Kidney (tissue), 14 donors: ENCODE measurements around the gene ZGPAT. TPM values are rescaled to one million over a fixed set of nuclear protein-coding genes. Genes with fewer than 3 reads are reported as not detected.

Experiments used
- DNase-seq, 5 donors: peaks; one replicate each; pipeline ENCODE4 v3.0.0-alpha.2; 2013 to 2020
- FAIRE-seq: peaks from 2 replicates; lab custom pipeline; 2012; peaks lifted over from hg19 to GRCh38; lab: Jason Lieb, UNC
- H3K27ac ChIP-seq, 2 donors: one replicate each; pipeline ENCODE4 v1.7.0; 2013; ENCODE audit warnings: low read depth in 2 of 2, low read length in 2 of 2, inconsistent platforms in 1 of 2
- H3K27me3 ChIP-seq: one replicate; pipeline ENCODE4 v1.7.1; 2013; ENCODE audit warnings: low read length, inconsistent platforms; ENCODE audit not compliant: control insufficient read depth, insufficient read depth
- H3K36me3 ChIP-seq, 3 donors: one replicate each; pipeline versions ENCODE4 v1.7.0 to v1.7.1; 2013; ENCODE audit warnings: low read length in 3 of 3, control low read depth in 1 of 3, inconsistent platforms in 1 of 3; ENCODE audit not compliant: insufficient read depth in 3 of 3, control insufficient read depth in 2 of 3
- H3K4me1 ChIP-seq, 3 donors: one replicate each; pipeline versions ENCODE4 v1.7.0 to v1.7.1; 2013; ENCODE audit warnings: low read length in 3 of 3, inconsistent platforms in 1 of 3, low read depth in 1 of 3; ENCODE audit not compliant: control insufficient read depth in 2 of 3, insufficient read depth in 2 of 3
- H3K4me3 ChIP-seq, 3 donors: one replicate each; pipeline versions ENCODE4 v1.7.0 to v1.8.1; 2013; ENCODE audit warnings: low read length in 3 of 3, control low read depth in 1 of 3, inconsistent platforms in 1 of 3
- H3K9ac ChIP-seq, 3 donors: one replicate each; pipeline versions ENCODE4 v1.7.0 to v1.7.1; 2013; ENCODE audit warnings: low read length in 3 of 3, control low read depth in 1 of 3, inconsistent platforms in 1 of 3
- H3K9me3 ChIP-seq, 3 donors: one replicate each; pipeline versions ENCODE4 v1.7.0 to v1.7.1; 2013; ENCODE audit warnings: low read length in 3 of 3, control low read depth in 1 of 3, inconsistent platforms in 1 of 3; ENCODE audit not compliant: control insufficient read depth in 2 of 3, insufficient read depth in 1 of 3
- CTCF ChIP-seq: IDR thresholded peaks from 3 replicates; pipeline ENCODE4 v1.5.1; 2012; ENCODE audit warnings: mild to moderate bottlenecking, moderate library complexity, borderline replicate concordance; ENCODE audit not compliant: insufficient read depth; ENCODE audit errors: extremely low read depth
- intact Hi-C: fragments of 100-400 bp; cut with DNase I; formaldehyde crosslinking; loops from one replicate; pipeline ENCODE4 v1.11.1; 2022
- polyA plus RNA-seq: library from polyadenylated mRNA; stranded (reverse); fragments of 350-450 nt; fragmentation: Illumina TruSeq; extraction: RNeasy Lipid Tissue Mini Kit (QIAGEN cat#74804); gene quantifications from one replicate; pipeline ENCODE4 v1.2.3, GENCODE V29; 2014; ENCODE audit warnings: low read depth, low replicate concordance; ENCODE audit not compliant: insufficient read depth
- total RNA-seq: library from RNA; stranded (reverse); fragmentation: NEBNext Ultra II Directional; extraction: Animal tissue kit (Norgen Biotek cat#: 25700); gene quantifications from one replicate; pipeline ENCODE4 v1.2.1, GENCODE V29; 2021
- donor health status: control.
- donor health status: control.
- donor health status: control.
- donor health status: control.
- donor health status: control.
- donor health status: DM: yes; HTN: yes; CAD: no.
- donor health status: Normal renal cell carcinoma (clear cell type).

The ZGPAT gene
- total and polyA plus RNA-seq, 2 donors from 2014 or later, result 30.5 to 39.6 TPM

GRCh38 chr20:63741676-63742380 is 34.0 kb downstream of the ZGPAT start:
- TF ChIP-seq CTCF, result no peak
- intact Hi-C loops, result no loop called here
- Histone ChIP-seq H3K4me3 (peak overlapping the region in 2 of 3 donors; percentile 60 to 71), H3K4me1 (peaks cover 0 to 16% (median 5%) of the 10 kb centered on the region in 3 donors), H3K9ac (peak overlapping the region in 2 of 3 donors; percentile 32 to 40), H3K27me3 (no peaks in the 10 kb centered on the region), H3K9me3 (no peaks in the 10 kb centered on the region), H3K36me3 (peaks cover 0 to 13% (median 2%) of the 10 kb centered on the region in 3 donors), H3K27ac (peak overlapping the region; percentile 89 to 92)
- FAIRE-seq, result no peak
- peak in 2 of 5 donors; percentile 71 to 76 for DNase-seq

GRCh38 chr20:63742381-63743024 is 34.7 kb downstream of the ZGPAT start:
- peak overlapping the region in 1 of 3 donors; percentile 71 for H3K4me3 ChIP-seq
- peaks cover 0 to 16% (median 5%) of the 10 kb centered on the region in 3 donors for H3K4me1 ChIP-seq
- DNase-seq, result peak in 2 of 5 donors; percentile 62 to 82
- H3K9ac ChIP-seq, result no peak overlapping the region
- H3K27me3 ChIP-seq, result no peaks in the 10 kb centered on the region
- no peak for TF ChIP-seq CTCF
- intact Hi-C loops, result no loop called here
- H3K27ac ChIP-seq, result peak overlapping the region in 1 of 2 donors; percentile 9
- no peak for FAIRE-seq
- H3K9me3 ChIP-seq, result no peaks in the 10 kb centered on the region
- peaks cover 0 to 13% (median 2%) of the 10 kb centered on the region in 3 donors for H3K36me3 ChIP-seq

GRCh38 chr20:63743210-63743970 is 35.6 kb downstream of the ZGPAT start:
- no peak overlapping the region for H3K27ac ChIP-seq
- H3K27me3 ChIP-seq, result no peaks in the 10 kb centered on the region
- peaks cover 0 to 16% (median 5%) of the 10 kb centered on the region in 3 donors for H3K4me1 ChIP-seq
- no peak for FAIRE-seq
- H3K4me3 ChIP-seq, result no peak overlapping the region
- H3K9me3 ChIP-seq, result no peaks in the 10 kb centered on the region
- H3K9ac ChIP-seq, result no peak overlapping the region
- DNase-seq, result peak in 1 of 5 donors; percentile 66
- TF ChIP-seq CTCF, result no peak
- H3K36me3 ChIP-seq, result peaks cover 0 to 13% (median 2%) of the 10 kb centered on the region in 3 donors
- intact Hi-C loops, result no loop called here
